ENCODE measurements around the gene ZNF213. TPM values are rescaled to one million over a fixed set of nuclear protein-coding genes. Genes with fewer than 3 reads are reported as not detected.
A peak's percentile ranks its signal among the peaks of the same experiment; 100 is the strongest.
"Not testable (repeated sequence)": the region's sequence is repeated elsewhere in the genome, so short reads cannot be mapped to it uniquely, and the experiment has no call there.

The ZNF213 gene
- total and polyA plus RNA-seq, 10 donors, result 2.4 to 11.4 (median 7.7) TPM

- H3K4me3 ChIP-seq, result no peak overlapping the region
- intact Hi-C loops (cut with DNase I; ENCODE audit: low total_unique reads), result no loop called here
- H3K36me3 ChIP-seq, result peaks cover 0 to 63% (median 49%) of the 10 kb centered on the region in 6 donors
- H3K9me3 ChIP-seq, result no peaks in the 10 kb centered on the region
- WGBS, 5 donors, result 83 to 94% (median 89%) methylated on average over 9 to 21 of the region's 21 CpGs
- DNase-seq, result no peak
- no peaks in the 10 kb centered on the region for H3K27me3 ChIP-seq (replicated peaks in 1 of 7)
- TF ChIP-seq POLR2A (IDR thresholded peaks at IDR 0.05) (no peak), POLR2AphosphoS5 (IDR thresholded peaks at IDR 0.05) (no peak), CTCF (IDR thresholded peaks at IDR 0.05 in 8 of 11, conservative IDR thresholded peaks at IDR 0.05 in 3 of 11) (no peak)
- H3K4me1 ChIP-seq, result peaks cover 7 to 42% (median 24%) of the 10 kb centered on the region in 6 donors
- no peak overlapping the region for H3K27ac ChIP-seq
These were observed 3.5 kb downstream of the ZNF213 start for GRCh38 chr16:3138342-3138741.

- no peak for DNase-seq
- Histone ChIP-seq H3K27me3 (replicated peaks in 1 of 7) (no peaks in the 10 kb centered on the region), H3K9me3 (no peaks in the 10 kb centered on the region), H3K36me3 (peaks cover 0 to 63% (median 49%) of the 10 kb centered on the region in 6 donors), H3K27ac (no peak overlapping the region), H3K4me1 (peaks cover 7 to 36% (median 21%) of the 10 kb centered on the region in 6 donors), H3K4me3 (no peak overlapping the region)
- no peak for TF ChIP-seq POLR2AphosphoS5 (IDR thresholded peaks at IDR 0.05)
- TF ChIP-seq CTCF (IDR thresholded peaks at IDR 0.05 in 8 of 11, conservative IDR thresholded peaks at IDR 0.05 in 3 of 11), result no peak
- no peak for TF ChIP-seq POLR2A (IDR thresholded peaks at IDR 0.05)
- intact Hi-C loops (cut with DNase I; ENCODE audit: low total_unique reads), result no loop called here
- 84 to 95% (median 89%) methylated on average over 13 to 14 of the region's 14 CpGs for WGBS, 5 donors
These were observed 4.1 kb downstream of the ZNF213 start for GRCh38 chr16:3138823-3139426.

GRCh38 chr16:3139561-3139960, 4.7 kb downstream of the ZNF213 start:
- H3K9me3 ChIP-seq; DNase-seq; intact Hi-C loops (cut with DNase I; ENCODE audit: low total_unique reads); H3K4me3 ChIP-seq; H3K27ac ChIP-seq; H3K27me3 ChIP-seq (replicated peaks in 1 of 7): not testable (repeated sequence)
- Histone ChIP-seq H3K4me1 (peaks cover 7 to 36% (median 20%) of the 10 kb centered on the region in 6 donors), H3K36me3 (peaks cover 0 to 63% (median 49%) of the 10 kb centered on the region in 6 donors)
- WGBS, 5 donors, result 90 to 96% (median 95%) methylated on average over 9 of the region's 9 CpGs

GRCh38 chr16:3140603-3141427, 6.0 kb downstream of the ZNF213 start:
- H3K4me1 ChIP-seq, result peaks cover 4 to 43% (median 21%) of the 10 kb centered on the region in 6 donors
- DNase-seq, result no peak
- intact Hi-C loops (cut with DNase I; ENCODE audit: low total_unique reads), result no loop called here
- no peaks in the 10 kb centered on the region for H3K27me3 ChIP-seq (replicated peaks in 1 of 7)
- peak in 1 of 3 donors; percentile 35 for TF ChIP-seq POLR2AphosphoS5 (IDR thresholded peaks at IDR 0.05)
- no peak for TF ChIP-seq POLR2A (IDR thresholded peaks at IDR 0.05)
- no peaks in the 10 kb centered on the region for H3K9me3 ChIP-seq
- peaks cover 0 to 63% (median 49%) of the 10 kb centered on the region in 6 donors for H3K36me3 ChIP-seq
- 92 to 97% (median 96%) methylated on average over 59 to 69 of the region's 69 CpGs for WGBS, 5 donors
- no peak overlapping the region for H3K27ac ChIP-seq
- H3K4me3 ChIP-seq, result no peak overlapping the region

GRCh38 chr16:3141781-3142311, 7.0 kb downstream of the ZNF213 start:
- peak; percentile 73 for DNase-seq
- Histone ChIP-seq H3K4me3 (no peak overlapping the region), H3K4me1 (peaks cover 0 to 34% (median 15%) of the 10 kb centered on the region in 6 donors), H3K36me3 (peaks cover 0 to 63% (median 49%) of the 10 kb centered on the region in 6 donors), H3K27ac (no peak overlapping the region), H3K27me3 (replicated peaks in 1 of 7) (no peaks in the 10 kb centered on the region), H3K9me3 (no peaks in the 10 kb centered on the region)
- WGBS, 5 donors, result 94 to 97% (median 96%) methylated on average over 19 to 23 of the region's 23 CpGs
- intact Hi-C loops (cut with DNase I; ENCODE audit: low total_unique reads), result no loop called here
- no peak for TF ChIP-seq POLR2AphosphoS5 (IDR thresholded peaks at IDR 0.05)
- no peak for TF ChIP-seq POLR2A (IDR thresholded peaks at IDR 0.05)
- no peak for TF ChIP-seq CTCF (IDR thresholded peaks at IDR 0.05 in 8 of 11, conservative IDR thresholded peaks at IDR 0.05 in 3 of 11)
